Measurements from ENCODE around the gene ZAP70.

- TF ChIP-seq CTCF (IDR thresholded peaks at IDR 0.05; ENCODE audit: insufficient read depth, low read length, poor library complexity, severe bottlenecking) (no peak), EZH2phosphoT487 (conservative IDR thresholded peaks at IDR 0.05; ENCODE audit: low read length) (no peak)
Measured at GRCh38 chr2:97711394-97711711, 2.0 kb upstream of the ZAP70 start.

Measured in SU-DHL-6 (cell line).